GM19023 (cell line): ENCODE results near the gene CFAP100.

ENCODE experiments used
- ATAC-seq: cut with Tn5 transposase; IDR thresholded peaks from one replicate; pipeline ENCODE4 v1.9.1; 2021; ENCODE audit warnings: mild to moderate bottlenecking, moderate library complexity; ENCODE audit not compliant: unreplicated experiment

The CFAP100 gene

GRCh38 chr3:126356373-126357264 is 38.1 kb upstream of the CFAP100 start:
- no peak for ATAC-seq

GRCh38 chr3:126357295-126358037 is 37.2 kb upstream of the CFAP100 start, which contains the start of gene KLF15:
Gene KLF15, minus strand, starts transcription at chr3:126357408. Its CDS starts 4,486 bp downstream, at chr3:126352922.
- ATAC-seq: peak; percentile 94

- no peak for ATAC-seq
These were observed 36.5 kb upstream of the CFAP100 start for GRCh38 chr3:126358038-126358815.

- no peak for ATAC-seq
These were observed 35.9 kb upstream of the CFAP100 start for GRCh38 chr3:126358816-126359181.

- no peak for ATAC-seq
These were observed 34.5 kb upstream of the CFAP100 start for GRCh38 chr3:126360046-126360713.

GRCh38 chr3:126360714-126361060 is 34.0 kb upstream of the CFAP100 start:
- no peak for ATAC-seq

- no peak for ATAC-seq
These were observed 33.5 kb upstream of the CFAP100 start for GRCh38 chr3:126361211-126361610.

GRCh38 chr3:126364130-126364695 is 30.5 kb upstream of the CFAP100 start:
- ATAC-seq: no peak

GRCh38 chr3:126364731-126365301 is 29.9 kb upstream of the CFAP100 start:
- no peak for ATAC-seq

GRCh38 chr3:126365351-126366277 is 29.1 kb upstream of the CFAP100 start:
- no peak for ATAC-seq

- ATAC-seq: no peak
These were observed 27.3 kb upstream of the CFAP100 start for GRCh38 chr3:126367316-126367805.

- ATAC-seq: no peak
These were observed 25.2 kb upstream of the CFAP100 start for GRCh38 chr3:126369490-126369889.

- ATAC-seq: no peak
These were observed 24.7 kb upstream of the CFAP100 start for GRCh38 chr3:126370055-126370454.

GRCh38 chr3:126370606-126371005 is 24.1 kb upstream of the CFAP100 start:
- ATAC-seq: no peak

- ATAC-seq: no peak
These were observed 23.5 kb upstream of the CFAP100 start for GRCh38 chr3:126371096-126371705.

- no peak for ATAC-seq
These were observed 22.1 kb upstream of the CFAP100 start for GRCh38 chr3:126372413-126373145.

GRCh38 chr3:126373146-126373613 is 21.5 kb upstream of the CFAP100 start:
- ATAC-seq: no peak
